RKO (cell line): Measurements from ENCODE around the gene ATP8A1.
A peak's percentile ranks its signal among the peaks of the same experiment; 100 is the strongest.
"Not testable (repeated sequence)": the region's sequence is repeated elsewhere in the genome, so short reads cannot be mapped to it uniquely, and the experiment has no call there.

Experiments used
- DNase-seq: peaks from one replicate; pipeline ENCODE4 v3.0.0-alpha.2; 2016; ENCODE audit warnings: low spot score

ATP8A1 gene

GRCh38 chr4:42399393-42399792 is 257.5 kb downstream of the ATP8A1 start:
- no peak for DNase-seq

DNA sequence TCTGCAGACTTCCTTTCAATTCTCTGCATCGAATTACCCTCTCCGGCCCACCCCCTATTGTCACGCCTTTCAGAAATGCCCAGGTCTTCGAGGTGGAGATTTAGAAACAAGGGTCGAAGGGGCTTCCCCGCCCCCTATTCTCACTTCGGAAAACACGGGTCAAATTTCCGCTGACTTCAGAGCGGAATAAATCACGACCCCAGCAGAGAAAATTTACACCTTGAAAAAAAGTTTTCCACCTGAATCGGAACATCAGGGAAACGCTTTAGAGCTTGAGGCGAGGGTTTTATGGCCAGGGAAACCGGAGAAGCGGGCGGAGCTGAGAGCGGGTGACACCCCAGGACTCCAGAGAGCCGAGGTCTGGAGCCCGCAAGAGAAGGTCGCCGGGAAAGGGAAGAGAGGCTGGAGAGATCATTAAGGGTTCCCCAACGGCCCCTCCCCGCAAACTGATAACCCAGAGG is 258.0 kb downstream of the ATP8A1 start:
- DNase-seq, result no peak

DNA sequence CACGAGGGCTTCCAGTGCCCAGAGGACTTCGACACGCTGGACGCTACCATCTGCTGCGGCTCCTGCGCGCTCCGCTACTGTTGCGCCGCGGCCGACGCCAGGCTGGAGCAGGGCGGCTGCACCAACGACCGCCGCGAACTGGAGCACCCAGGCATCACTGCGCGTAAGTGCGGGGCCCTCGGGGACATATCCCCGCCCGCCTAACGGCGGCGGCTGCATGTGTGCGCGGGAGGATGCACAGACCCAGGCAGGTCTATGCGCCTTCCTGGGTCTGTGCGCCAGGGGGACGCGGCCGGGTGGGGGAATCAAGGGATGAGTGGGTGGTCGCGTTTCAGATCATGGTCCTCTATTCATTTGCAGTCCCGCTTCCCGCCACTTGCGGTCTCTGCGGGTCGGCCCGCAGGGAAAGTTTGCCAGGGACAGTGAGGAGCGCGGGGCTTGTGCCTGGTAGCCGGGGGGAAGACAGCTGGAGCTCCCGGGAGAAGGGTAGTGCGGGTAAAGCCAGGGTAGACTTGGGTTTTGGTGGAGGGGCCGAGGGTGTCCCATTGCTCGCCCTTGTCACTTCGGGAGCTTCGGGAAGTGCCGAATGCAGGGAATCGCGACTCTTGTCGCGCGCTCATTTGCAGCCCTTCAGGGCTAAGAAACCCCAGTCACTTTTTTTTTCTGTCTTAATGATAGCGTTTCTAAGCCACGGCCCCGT is 258.6 kb downstream of the ATP8A1 start:
- no peak for DNase-seq

DNA sequence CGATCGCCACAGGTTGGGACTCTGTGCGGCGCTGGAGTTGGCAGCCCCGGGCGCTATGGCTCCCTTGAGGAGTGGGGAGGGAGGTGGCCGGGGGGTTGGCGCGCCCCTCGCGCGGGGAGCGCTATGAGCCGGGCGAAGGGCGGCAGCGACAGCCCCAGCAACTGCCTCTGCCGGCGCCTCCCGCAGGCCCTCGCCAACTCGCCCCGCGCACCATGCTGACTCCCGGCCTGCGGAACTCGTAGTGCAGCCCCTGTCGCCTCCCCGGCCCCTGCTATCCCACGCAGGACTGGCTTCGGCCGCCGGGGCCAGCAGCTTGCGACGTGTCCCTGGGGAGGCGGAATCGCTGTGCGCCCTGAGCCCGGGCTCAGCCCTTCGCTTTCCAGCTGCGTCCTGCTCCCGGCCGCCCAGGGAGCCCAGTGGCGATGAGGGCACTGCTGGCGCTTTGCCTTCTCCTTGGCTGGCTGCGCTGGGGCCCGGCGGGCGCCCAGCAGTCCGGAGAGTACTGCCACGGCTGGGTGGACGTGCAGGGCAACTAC is 259.2 kb downstream of the ATP8A1 start:
- DNase-seq, result no peak

GRCh38 chr4:42396752-42397634 is 259.9 kb downstream of the ATP8A1 start, which contains the start of gene SHISA3:
Gene SHISA3 (plus strand): TSS chr4:42397488. CDS start chr4:42398057, 569 bp downstream.
- DNase-seq, result no peak

GRCh38 chr4:42396361-42396751 is 260.5 kb downstream of the ATP8A1 start:
- DNase-seq, result no peak

DNA sequence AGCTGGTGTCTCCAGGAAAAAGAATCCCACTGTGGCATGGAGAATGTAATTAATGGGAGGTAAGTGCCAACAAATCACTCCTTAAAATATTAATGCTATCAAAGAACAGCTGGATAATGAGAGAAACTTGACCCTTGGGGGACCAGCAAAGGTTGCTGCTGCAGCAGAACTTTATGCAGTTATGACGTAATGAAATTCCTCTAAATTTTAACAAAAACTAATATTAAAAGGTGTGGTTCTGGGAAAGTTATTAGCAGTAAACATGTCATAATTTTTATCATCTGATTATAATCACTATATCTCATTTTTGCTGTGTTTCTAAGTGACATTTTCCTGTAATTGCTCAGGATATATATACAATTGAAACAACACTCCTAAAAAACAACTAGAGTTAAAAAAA is 261.3 kb downstream of the ATP8A1 start:
- no peak for DNase-seq

- DNase-seq, result no peak
These were observed 264.5 kb downstream of the ATP8A1 start for GRCh38 chr4:42392436-42392835.

DNA sequence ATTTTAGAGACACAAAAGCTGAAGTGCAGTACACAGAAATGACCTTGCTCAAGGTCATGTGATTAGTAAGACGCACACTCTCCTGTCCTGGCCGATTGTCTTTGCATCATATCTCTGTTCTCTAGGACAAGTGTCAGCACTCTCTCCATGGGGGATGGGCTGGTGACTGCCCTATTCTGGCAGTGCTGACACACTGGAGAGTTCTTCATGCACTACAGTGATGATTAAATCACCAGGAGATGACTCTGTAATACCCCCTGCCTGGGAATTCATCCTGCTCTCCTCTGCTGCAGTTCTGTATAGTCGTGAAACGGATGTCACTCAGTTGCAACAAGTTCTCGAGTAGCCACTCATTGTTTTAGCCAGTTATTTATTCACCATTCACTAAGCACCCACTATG is 264.9 kb downstream of the ATP8A1 start:
- DNase-seq, result peak; percentile 35

GRCh38 chr4:42391355-42391664 is 265.6 kb downstream of the ATP8A1 start:
- no peak for DNase-seq

- no peak for DNase-seq
These were observed 266.1 kb downstream of the ATP8A1 start for GRCh38 chr4:42390622-42391354.

- DNase-seq, result no peak
These were observed 271.4 kb downstream of the ATP8A1 start for GRCh38 chr4:42385516-42385915.

DNA sequence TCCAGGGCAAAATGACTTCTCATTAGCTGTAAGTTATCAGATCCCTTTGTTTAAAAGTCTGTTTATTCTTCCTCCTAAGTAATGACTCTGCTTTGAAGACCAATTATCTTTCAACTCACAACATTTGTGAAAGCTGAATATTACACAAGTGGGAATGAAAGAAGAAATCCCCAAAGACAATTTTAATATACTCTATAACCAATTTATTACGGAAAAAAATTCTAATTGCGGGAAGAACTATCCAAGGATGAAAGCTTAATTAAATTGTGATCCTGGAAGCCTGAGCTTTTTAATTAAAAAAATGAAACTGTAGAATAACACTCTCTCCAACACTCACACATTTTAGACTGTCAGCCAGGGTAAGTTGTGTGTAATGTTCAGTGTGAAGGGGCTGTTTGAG is 275.2 kb downstream of the ATP8A1 start:
- no peak for DNase-seq

DNA sequence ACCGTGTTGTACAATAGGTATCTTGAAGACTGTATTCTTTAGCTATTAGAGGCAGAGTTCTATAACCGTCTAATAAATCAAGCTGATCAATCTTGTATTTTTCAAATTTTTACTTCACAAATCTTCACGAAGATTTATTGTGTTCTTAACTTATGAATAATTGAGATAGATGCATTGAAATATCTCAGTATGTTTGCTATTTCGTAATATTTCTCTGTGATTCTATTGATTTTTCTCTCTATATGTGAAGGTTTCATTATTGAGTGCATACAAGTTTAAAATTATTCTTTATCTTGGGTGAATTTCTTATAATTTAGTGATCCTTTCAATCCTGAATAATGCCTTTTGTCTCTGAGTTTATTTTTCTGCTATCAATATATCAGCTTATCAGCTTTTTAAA is 279.4 kb downstream of the ATP8A1 start:
- no peak for DNase-seq

DNA sequence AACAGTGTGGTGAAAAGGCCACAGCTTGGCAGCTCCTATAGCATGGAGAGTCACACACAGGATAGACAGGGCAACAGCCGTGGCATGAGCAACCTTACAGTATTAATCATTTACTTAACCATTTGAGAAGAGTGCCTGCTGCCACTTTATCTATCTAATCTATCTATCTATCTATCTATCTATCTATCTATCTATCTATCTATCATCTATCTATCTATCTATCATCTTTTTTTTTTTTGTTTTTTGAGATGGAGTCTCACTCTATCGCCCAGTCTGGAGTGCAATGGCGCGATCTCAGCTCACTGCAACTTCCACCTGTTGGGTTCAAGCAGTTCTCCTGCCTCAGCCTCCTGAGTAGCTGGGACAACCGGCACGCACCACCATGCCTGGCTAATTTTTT is 284.6 kb downstream of the ATP8A1 start:
- not testable (repeated sequence) for DNase-seq

DNA sequence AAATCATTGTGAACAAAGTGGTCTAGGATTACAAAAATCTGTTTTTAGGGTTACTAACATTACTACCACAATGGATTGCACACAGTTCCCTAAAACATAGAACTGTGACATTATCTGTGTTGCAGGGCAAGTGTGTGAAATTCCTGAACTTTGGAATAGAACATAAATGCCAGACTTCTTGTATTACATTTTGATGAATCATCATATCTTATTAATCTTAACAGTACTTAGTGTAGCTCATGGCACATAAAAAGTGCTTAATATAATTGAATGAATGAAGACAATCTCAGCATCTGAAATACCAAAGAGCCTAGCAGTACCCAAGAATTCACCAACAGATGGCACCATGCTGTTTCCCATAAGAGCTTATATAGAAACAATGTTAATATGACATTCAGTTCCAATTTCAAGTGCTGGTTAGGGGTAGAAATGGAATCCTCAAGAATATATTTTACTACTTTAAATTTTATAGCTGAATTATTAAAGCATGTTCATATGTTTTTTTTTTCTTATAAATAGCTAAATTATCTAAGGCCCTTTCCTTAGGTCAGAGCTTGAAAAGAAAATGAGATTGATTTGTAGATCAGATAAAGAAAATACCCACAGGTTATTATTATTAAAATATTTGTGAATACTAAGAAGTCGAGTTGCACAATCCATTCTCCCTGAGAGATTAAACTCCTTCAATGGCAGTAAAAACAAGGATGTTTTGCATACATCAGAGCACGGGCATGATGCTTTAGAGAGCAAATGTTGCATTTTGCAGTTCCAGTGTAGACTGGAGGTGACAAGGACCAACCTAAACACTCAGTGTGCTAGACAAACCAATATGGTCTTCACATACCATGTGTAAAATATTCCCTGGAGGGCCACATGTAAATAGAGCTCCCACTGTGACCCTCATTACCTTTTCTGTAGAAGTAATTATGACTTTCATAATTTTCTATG is 285.3 kb downstream of the ATP8A1 start:
- peak; percentile 72 for DNase-seq

DNA sequence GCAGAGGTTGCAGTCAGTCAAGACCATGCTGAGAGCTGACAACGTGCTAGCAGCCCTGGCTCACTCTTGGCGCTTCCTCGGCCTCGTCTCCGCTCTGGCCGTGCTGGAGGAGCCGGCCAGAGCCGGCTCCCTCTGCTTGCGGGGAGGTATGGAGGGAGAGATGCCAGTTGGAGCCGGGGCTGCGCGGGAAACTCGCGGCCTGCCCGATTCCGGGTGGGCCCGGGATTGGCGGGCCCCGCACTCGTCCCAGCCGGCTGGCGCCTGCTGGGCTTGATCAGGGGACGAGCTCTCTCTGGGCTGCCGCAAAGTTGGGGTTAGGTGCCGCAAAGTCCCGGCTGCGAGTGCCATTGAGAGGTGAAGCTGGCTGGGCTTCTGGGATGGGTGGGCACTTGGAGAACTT is 287.4 kb downstream of the ATP8A1 start:
- DNase-seq, result no peak

DNA sequence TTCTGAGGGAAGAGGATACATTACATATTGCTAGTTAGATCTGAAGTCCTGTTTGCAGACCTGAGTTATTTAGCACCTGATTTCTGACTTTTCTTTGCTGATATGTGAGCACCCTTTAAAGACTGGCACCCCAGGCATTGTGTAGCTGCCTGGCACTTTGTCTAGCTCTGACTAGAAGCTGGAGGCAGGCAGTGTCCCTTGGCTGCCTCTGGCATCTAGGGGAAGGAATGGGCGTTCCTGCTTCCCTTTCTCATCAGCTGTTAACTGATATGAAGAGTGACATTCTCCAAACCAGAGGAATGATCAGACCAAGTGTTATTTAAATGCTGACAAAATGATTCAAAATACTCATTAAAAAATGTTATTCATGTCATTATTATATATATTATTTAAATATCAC is 289.9 kb downstream of the ATP8A1 start:
- DNase-seq, result no peak

- DNase-seq, result no peak
These were observed 292.4 kb downstream of the ATP8A1 start for GRCh38 chr4:42364266-42365053.

DNA sequence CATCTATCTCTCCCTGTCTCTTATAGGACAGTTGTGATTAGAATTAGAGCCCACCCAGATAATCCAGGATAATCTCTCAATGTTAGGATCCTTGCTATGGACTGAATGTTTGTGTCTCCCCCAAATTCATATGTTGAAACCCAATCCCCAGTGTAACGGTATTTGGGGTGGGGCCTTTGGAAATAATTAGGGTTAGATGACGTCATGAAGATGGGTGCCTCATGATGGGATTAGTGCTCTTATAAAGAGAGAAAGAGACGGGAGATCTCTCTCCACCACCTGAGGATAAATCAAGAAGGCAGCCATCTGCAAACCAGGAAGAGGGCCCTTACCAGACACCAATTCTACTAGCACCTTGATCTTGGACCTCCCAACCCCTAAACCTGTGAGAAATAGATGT is 293.3 kb downstream of the ATP8A1 start:
- no peak for DNase-seq

DNA sequence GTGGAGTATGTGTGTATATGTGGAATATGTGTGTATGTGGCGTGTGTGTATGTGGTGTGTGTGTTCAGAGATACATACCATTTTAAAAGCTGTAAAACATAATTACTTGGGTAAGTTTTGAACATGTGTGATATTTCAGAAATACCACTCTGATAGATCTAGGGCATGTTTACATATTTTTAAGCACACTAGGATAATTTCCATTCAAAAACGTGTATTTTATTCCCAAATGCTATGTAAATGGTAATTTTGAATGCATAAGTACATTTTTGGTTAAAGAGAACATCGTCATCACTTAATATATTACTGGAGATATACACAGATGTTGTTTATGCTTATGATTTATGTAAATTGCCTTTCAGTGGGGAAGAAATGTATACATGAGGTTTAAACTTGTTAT is 294.3 kb downstream of the ATP8A1 start:
- no peak for DNase-seq
